Heart right ventricle (tissue), 16 donors: ENCODE results near the gene APOM. TPM values are rescaled to one million over a fixed set of nuclear protein-coding genes. Genes with fewer than 3 reads are reported as not detected.

Source experiments
- ATAC-seq, 8 donors: fragments of 200-7000 bp; cut with Tn5 transposase; one replicate each; pipeline ENCODE4 v1.9.1; 2020; ENCODE audit warnings: mild to moderate bottlenecking in 8 of 8, moderate library complexity in 8 of 8, moderate number of reproducible peaks in 1 of 8
- DNase-seq, 2 donors: peaks; one replicate each; pipeline ENCODE4 v3.0.0-alpha.2; 2020
- H3K27ac ChIP-seq, 10 donors: fragments of 200-600 bp; sonication (generic) in 2 of 10; one replicate each; pipeline versions ENCODE4 v1.5.0 to v1.8.0; 2020 to 2022; ENCODE audit warnings: mild to moderate bottlenecking in 3 of 10
- H3K27me3 ChIP-seq, 7 donors: fragments of 200-600 bp; one replicate each; pipeline ENCODE4 v1.8.0; 2021 to 2022; ENCODE audit warnings: mild to moderate bottlenecking in 2 of 7
- H3K36me3 ChIP-seq, 9 donors: fragments of 200-600 bp; sonication (generic) in 1 of 9; one replicate each; pipeline versions ENCODE4 v1.5.0 to v1.8.0; 2020 to 2022; ENCODE audit warnings: mild to moderate bottlenecking in 2 of 9
- H3K4me1 ChIP-seq, 9 donors: fragments of 200-600 bp; sonication (generic) in 1 of 9; one replicate each; pipeline versions ENCODE4 v1.5.0 to v1.8.0; 2020 to 2022; ENCODE audit warnings: mild to moderate bottlenecking in 4 of 9
- H3K4me3 ChIP-seq, 10 donors: fragments of 200-600 bp; sonication (generic) in 2 of 10; one replicate each; pipeline versions ENCODE4 v1.5.0 to v1.8.0; 2020 to 2022; ENCODE audit warnings: mild to moderate bottlenecking in 7 of 10, moderate library complexity in 2 of 10
- H3K9me3 ChIP-seq, 11 donors: fragments of 200-600 bp in 10 of 11; sonication (generic) in 2 of 11; one replicate each; pipeline versions ENCODE4 v1.5.0 to v1.8.0; 2013 to 2022; ENCODE audit warnings: mild to moderate bottlenecking in 2 of 11, control low read depth in 1 of 11, moderate library complexity in 1 of 11
- WGBS, 2 donors: extraction: QIAGEN DNeasy Blood & Tissue Kit; methylation state at CpG; one replicate each; pipeline ENCODE4 v1.1.7; 2013; ENCODE audit warnings: inconsistent platforms in 1 of 2; 5-methylcytosine and 5-hydroxymethylcytosine counted together
- intact Hi-C, 10 donors: fragments of 100-400 bp; cut with DNase I; formaldehyde crosslinking; loops; one replicate each; pipeline versions ENCODE4 v1.11.1 to v1.14.2; 2022
- polyA plus RNA-seq, 2 donors: library from polyadenylated mRNA; stranded (reverse); fragments of 200-250 nt; gene quantifications; one replicate each; pipeline ENCODE4 v1.2.3, GENCODE V29; 2013
- total RNA-seq, 10 donors: library from RNA; stranded (reverse); fragmentation: NEBNext Ultra II Directional in 3 of 10; extraction: Animal tissue kit (Norgen Biotek cat#: 25700) in 3 of 10; gene quantifications; one replicate each; pipeline versions ENCODE4 v1.2.1 to v1.2.4, GENCODE V29; 2021 to 2023
- TF ChIP-seq, protein P1 (sequence below), 9 donors: fragments of 200-600 bp; sonication (generic) in 2 of 9; IDR thresholded peaks; one replicate each; pipeline versions ENCODE4 v1.5.0 to v1.8.0; 2021 to 2022; ENCODE audit warnings: antibody characterized with exemption in 9 of 9, mild to moderate bottlenecking in 5 of 9, moderate library complexity in 1 of 9
- donor health status: Arrhythmogenic right ventricular cardiomyopathy.
- donor health status: ischemic (EF 13 %, LVEDD 7.1; RV severe dilation, severe dysfunction).
- donor health status: healthy with polysubstance abuse.
- donor health status: DM: no; HTN: yes; CAD: no.
- donor health status: DM: no; HTN: no; CAD: no.
- donor health status: ischemic (EF 25% LVEDD 6.9; RV normal size, moderate dysfunction).
- donor health status: ischemic (EF 25% LVEDD 5.7; RV mildly dilated, moderate dysfunction).
- donor health status: healthy.
- donor health status: DM: yes; HTN: yes; CAD: no.
- donor health status: Ischemic cardiomyopathy.
- donor health status: ischemic (EF 35%, LVEDD 5.7; RV mildly dilated, moderate dysfunction).
- donor health status: nonischemic (EF 11% LVEDD 7.7; RV severe dilation, severe dysfunction).
- donor health status: DM: yes; HTN: yes; CAD: no.
- donor health status: PGD.
- donor health status: ischemic (EF 29% LVEDD 5.4; RV normal size, mild dysfunction).
- donor health status: nonischemic (EF 23%, LVEDD 6.1; RV moderate dilation, normal function).

Gene APOM
- total and polyA plus RNA-seq, 12 donors, result 1.8 to 7.4 (median 3.0) TPM

DNA sequence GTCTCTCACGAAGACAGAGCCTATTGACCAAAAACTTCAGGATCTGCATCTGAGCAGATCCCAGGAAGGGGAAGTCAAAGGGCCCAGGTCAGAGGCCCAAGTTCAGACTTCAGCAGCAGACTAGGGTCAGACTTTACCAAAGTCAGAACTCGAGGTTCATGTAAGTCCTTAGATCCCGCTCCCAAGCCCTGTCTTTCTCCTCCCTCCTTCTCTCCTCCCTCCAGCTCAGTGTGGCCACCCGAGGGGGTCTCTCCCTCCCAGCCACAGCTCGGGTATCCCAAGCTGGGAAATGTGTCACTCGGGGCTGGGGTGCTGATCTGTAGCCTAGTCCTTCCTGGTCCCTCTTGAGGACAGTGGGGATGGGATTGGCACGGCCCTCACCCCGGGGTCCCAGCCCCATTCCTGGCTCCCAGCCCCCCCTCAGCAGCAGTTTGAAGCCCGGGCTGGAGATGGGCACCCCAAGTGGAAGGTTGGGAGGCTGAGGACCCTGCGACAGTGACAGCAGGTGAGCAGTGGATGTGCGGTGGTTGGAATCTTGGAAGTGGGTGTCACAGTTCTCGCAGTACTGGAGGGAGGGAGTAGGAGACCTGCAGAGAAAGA lies 6.5 kb downstream of the APOM start:
- Histone ChIP-seq H3K27me3 (no peaks in the 10 kb centered on the region), H3K9me3 (no peaks in the 10 kb centered on the region), H3K36me3 (peaks cover 0 to 44% (median 4%) of the 10 kb centered on the region in 9 donors), H3K4me1 (peaks cover 27 to 79% (median 69%) of the 10 kb centered on the region in 9 donors), H3K27ac (peak overlapping the region in 3 of 10 donors; percentile 31 to 94 (median 90)), H3K4me3 (no peak overlapping the region)
- WGBS, 2 donors, result 90 to 93% methylated on average over 12 of the region's 12 CpGs
- ATAC-seq (no peak), DNase-seq (no peak)
- TF ChIP-seq, protein P1, sequence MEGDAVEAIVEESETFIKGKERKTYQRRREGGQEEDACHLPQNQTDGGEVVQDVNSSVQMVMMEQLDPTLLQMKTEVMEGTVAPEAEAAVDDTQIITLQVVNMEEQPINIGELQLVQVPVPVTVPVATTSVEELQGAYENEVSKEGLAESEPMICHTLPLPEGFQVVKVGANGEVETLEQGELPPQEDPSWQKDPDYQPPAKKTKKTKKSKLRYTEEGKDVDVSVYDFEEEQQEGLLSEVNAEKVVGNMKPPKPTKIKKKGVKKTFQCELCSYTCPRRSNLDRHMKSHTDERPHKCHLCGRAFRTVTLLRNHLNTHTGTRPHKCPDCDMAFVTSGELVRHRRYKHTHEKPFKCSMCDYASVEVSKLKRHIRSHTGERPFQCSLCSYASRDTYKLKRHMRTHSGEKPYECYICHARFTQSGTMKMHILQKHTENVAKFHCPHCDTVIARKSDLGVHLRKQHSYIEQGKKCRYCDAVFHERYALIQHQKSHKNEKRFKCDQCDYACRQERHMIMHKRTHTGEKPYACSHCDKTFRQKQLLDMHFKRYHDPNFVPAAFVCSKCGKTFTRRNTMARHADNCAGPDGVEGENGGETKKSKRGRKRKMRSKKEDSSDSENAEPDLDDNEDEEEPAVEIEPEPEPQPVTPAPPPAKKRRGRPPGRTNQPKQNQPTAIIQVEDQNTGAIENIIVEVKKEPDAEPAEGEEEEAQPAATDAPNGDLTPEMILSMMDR (IDR thresholded peaks at IDR 0.05), result no peak
- intact Hi-C loops, result loop anchor here in 1 of 10 donors (10.0 kb wide), 1 partner anchor 1753 kb away; the partner anchor contains the start of genes CUTA and PHF1

DNA sequence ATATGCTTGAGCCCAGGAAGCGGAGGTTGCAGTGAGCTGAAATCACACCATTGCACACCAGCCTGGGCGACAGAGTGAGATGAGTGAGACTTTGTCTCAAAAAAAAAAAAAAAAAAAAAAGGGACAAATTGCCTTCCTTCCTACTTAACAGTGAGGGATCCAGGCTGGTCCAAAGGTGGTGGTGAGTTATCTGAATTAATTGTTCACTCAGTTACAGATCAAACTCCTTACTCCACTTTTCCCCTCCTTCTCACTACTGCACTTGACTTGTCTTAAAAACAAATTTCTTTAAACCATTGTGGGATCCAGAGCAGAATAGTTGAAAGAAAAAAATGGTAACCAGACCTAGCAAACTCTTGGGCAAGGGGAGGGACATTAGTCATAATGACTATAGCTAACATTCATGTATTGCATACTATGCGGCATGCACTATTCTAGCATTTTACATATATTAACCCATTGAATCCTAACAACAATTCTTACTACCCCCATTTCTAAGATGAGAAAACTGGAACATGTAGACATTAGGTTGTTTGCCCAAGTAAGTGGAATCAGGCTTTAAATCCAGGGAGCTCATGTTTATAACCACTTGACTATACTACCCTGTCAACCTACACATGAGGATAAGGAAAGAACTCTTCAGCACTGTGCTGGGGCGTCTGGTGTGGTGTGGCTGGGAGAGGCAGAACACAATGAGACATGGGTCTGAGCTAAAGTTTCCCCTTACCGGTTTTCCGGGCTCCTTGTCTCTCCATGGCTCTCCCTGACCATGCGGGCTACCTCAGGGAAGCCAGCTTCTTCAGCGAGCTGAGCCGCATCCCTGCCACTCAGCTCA lies 7.6 kb downstream of the APOM start:
- intact Hi-C loops, result loop anchor here in 1 of 10 donors (10.0 kb wide), 1 partner anchor 1751 kb away; the partner anchor contains the start of genes CUTA and PHF1
- Histone ChIP-seq H3K27me3 (no peaks in the 10 kb centered on the region), H3K36me3 (peaks cover 0 to 44% (median 15%) of the 10 kb centered on the region in 9 donors), H3K4me3 (peak overlapping the region; percentile 56 to 98 (median 82)), H3K27ac (peak overlapping the region; percentile 49 to 98 (median 96)), H3K9me3 (no peaks in the 10 kb centered on the region), H3K4me1 (peaks cover 24 to 77% (median 71%) of the 10 kb centered on the region in 9 donors)
- ATAC-seq, result no peak
- 41 to 52% methylated on average over 9 of the region's 9 CpGs for WGBS, 2 donors
- DNase-seq, result no peak
- TF ChIP-seq, protein P1 (IDR thresholded peaks at IDR 0.05), result no peak

DNA sequence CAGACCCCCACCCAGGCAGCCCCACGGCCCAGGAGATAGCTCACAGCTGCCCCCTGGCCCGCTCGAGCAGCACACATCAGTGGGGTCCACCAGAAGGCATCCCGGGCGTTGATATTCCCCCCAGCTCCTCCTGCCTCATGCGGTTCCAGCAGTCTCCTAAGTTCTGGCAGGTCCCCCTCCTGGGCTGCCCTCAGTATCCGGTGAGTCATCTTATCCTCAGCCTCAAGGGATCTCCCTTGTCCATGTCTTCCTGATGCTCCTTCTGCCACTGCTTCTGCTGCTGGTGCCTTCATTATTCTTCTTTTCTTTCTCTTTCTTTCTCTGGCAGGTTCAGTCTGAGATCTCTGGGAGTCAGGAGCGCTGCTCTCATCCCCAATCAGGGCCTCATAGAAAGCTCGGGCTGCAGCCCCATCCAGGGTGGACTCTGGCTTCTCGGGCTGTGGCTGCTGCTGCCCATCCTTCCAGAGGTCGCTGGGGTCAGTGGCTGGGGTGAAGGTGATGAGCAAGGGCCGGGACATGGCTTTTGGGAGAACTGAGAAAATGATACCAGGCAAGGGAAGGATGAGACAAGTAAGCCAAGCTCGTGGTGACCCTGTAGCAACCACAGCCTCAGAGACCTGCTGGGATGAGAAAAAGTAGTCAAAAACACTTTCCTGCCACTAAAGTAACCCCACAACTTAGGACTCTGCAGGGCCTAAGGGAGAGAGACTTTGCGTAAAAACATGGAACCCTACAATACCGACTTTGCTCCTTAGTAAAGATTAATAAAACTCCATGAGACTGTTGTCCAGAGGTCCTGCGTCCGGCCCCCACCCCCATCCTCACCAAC lies 8.5 kb downstream of the APOM start:
- Histone ChIP-seq H3K36me3 (peaks cover 0 to 48% (median 24%) of the 10 kb centered on the region in 9 donors), H3K27ac (peak overlapping the region; percentile 49 to 98 (median 96)), H3K4me3 (peak overlapping the region; percentile 56 to 98 (median 82)), H3K27me3 (no peaks in the 10 kb centered on the region), H3K9me3 (no peaks in the 10 kb centered on the region), H3K4me1 (peaks cover 20 to 70% (median 65%) of the 10 kb centered on the region in 9 donors)
- DNase-seq, result peak; percentile 29 to 56
- ATAC-seq, result peak in 1 of 8 donors; percentile 11
- TF ChIP-seq, protein P1 (IDR thresholded peaks at IDR 0.05), result no peak
- intact Hi-C loops, result loop anchor here in 1 of 10 donors (10.0 kb wide), 1 partner anchor 1751 kb away; the partner anchor contains the start of genes CUTA and PHF1
- 8 to 11% methylated on average over 17 of the region's 17 CpGs for WGBS, 2 donors
